AG09309 (cell line): Measurements from ENCODE around the gene C10orf88.

Experiments
- DNase-seq: peaks from one replicate; pipeline ENCODE4 v3.0.0-alpha.2; 2010; ENCODE audit warnings: low read depth
- H3K4me3 ChIP-seq: 2 replicates; pipeline ENCODE4 v1.5.1; 2011; ENCODE audit warnings: mild to moderate bottlenecking, low read depth, low read length, moderate library complexity; ENCODE audit not compliant: control insufficient read depth
- CTCF ChIP-seq: IDR thresholded peaks from 2 replicates; pipeline ENCODE4 v1.5.1; 2011; ENCODE audit warnings: mild to moderate bottlenecking, low read depth, low read length, inconsistent platforms; ENCODE audit not compliant: insufficient read depth, control insufficient read depth; ENCODE audit errors: missing control alignments

C10orf88 gene

GRCh38 chr10:122974023-122974422 lies 20.0 kb upstream of the C10orf88 start:
- no peak for TF ChIP-seq CTCF
- H3K4me3 ChIP-seq: no peak overlapping the region
- DNase-seq: no peak

GRCh38 chr10:122968698-122969097 lies 14.7 kb upstream of the C10orf88 start:
- no peak overlapping the region for H3K4me3 ChIP-seq
- no peak for DNase-seq
- TF ChIP-seq CTCF: no peak

GRCh38 chr10:122966879-122967278 lies 12.9 kb upstream of the C10orf88 start:
- H3K4me3 ChIP-seq: no peak overlapping the region
- TF ChIP-seq CTCF: no peak
- no peak for DNase-seq

- H3K4me3 ChIP-seq: no peak overlapping the region
- no peak for DNase-seq
- TF ChIP-seq CTCF: no peak
Observed at GRCh38 chr10:122962405-122962804, 8.4 kb upstream of the C10orf88 start.

GRCh38 chr10:122957474-122957873 lies 3.4 kb upstream of the C10orf88 start:
- TF ChIP-seq CTCF: no peak
- H3K4me3 ChIP-seq: no peak overlapping the region
- DNase-seq: no peak

GRCh38 chr10:122955892-122956291 lies 1.9 kb upstream of the C10orf88 start:
- no peak overlapping the region for H3K4me3 ChIP-seq
- DNase-seq: no peak
- no peak for TF ChIP-seq CTCF

- H3K4me3 ChIP-seq: peak overlapping the region; percentile 96; the same call in 1 of the 2 replicates
- TF ChIP-seq CTCF: no peak
- no peak for DNase-seq
Observed at GRCh38 chr10:122954731-122955050, 664 bp upstream of the C10orf88 start.
